ENCODE results near the gene AIPL1. TPM values are rescaled to one million over a fixed set of nuclear protein-coding genes. Genes with fewer than 3 reads are reported as not detected.

Gene AIPL1
- total and polyA plus RNA-seq, 2 donors from 2014 or later = not detected

- H3K27me3 ChIP-seq (ENCODE audit: control insufficient read depth, insufficient read depth, low read length) = no peaks in the 10 kb centered on the region
- FAIRE-seq (no peak), DNase-seq (no peak)
- no peaks in the 10 kb centered on the region for H3K4me1 ChIP-seq (ENCODE audit: control insufficient read depth in 2 of 3, insufficient read depth in 2 of 3, low read depth in 1 of 3, low read length in 3 of 3)
- H3K27ac ChIP-seq (ENCODE audit: low read depth in 2 of 2, low read length in 2 of 2) = no peak overlapping the region
- intact Hi-C loops (cut with DNase I) = no loop called here
- H3K4me3 ChIP-seq (ENCODE audit: low read length in 3 of 3) = no peak overlapping the region
- H3K9ac ChIP-seq (ENCODE audit: low read length in 3 of 3) = no peak overlapping the region
- no peaks in the 10 kb centered on the region for H3K9me3 ChIP-seq (ENCODE audit: control insufficient read depth in 2 of 3, insufficient read depth in 1 of 3, low read length in 3 of 3)
- H3K36me3 ChIP-seq (ENCODE audit: control insufficient read depth in 2 of 3, insufficient read depth in 3 of 3, low read length in 3 of 3) = no peaks in the 10 kb centered on the region
- no peak for TF ChIP-seq CTCF (IDR thresholded peaks at IDR 0.05; ENCODE audit: borderline replicate concordance, extremely low read depth, insufficient read depth)
Observed at GRCh38 chr17:6480303-6480675, 45.4 kb upstream of the AIPL1 start.

GRCh38 chr17:6479622-6480302 is 44.8 kb upstream of the AIPL1 start:
- no peaks in the 10 kb centered on the region for H3K9me3 ChIP-seq (ENCODE audit: control insufficient read depth in 2 of 3, insufficient read depth in 1 of 3, low read length in 3 of 3)
- intact Hi-C loops (cut with DNase I) = loop anchor here (10.0 kb wide), 1 partner anchor 85 kb away; no protein-coding TSS in a partner anchor

GRCh38 chr17:6478486-6478885 is 43.6 kb upstream of the AIPL1 start:
- Histone ChIP-seq H3K4me3 (ENCODE audit: low read length in 3 of 3) (no peak overlapping the region), H3K36me3 (ENCODE audit: control insufficient read depth in 2 of 3, insufficient read depth in 3 of 3, low read length in 3 of 3) (no peaks in the 10 kb centered on the region), H3K4me1 (ENCODE audit: control insufficient read depth in 2 of 3, insufficient read depth in 2 of 3, low read depth in 1 of 3, low read length in 3 of 3) (no peaks in the 10 kb centered on the region), H3K27ac (ENCODE audit: low read depth in 2 of 2, low read length in 2 of 2) (no peak overlapping the region), H3K27me3 (ENCODE audit: control insufficient read depth, insufficient read depth, low read length) (no peaks in the 10 kb centered on the region), H3K9ac (ENCODE audit: low read length in 3 of 3) (no peak overlapping the region), H3K9me3 (ENCODE audit: control insufficient read depth in 2 of 3, insufficient read depth in 1 of 3, low read length in 3 of 3) (no peaks in the 10 kb centered on the region)
- intact Hi-C loops (cut with DNase I) = loop anchor here (10.0 kb wide), 1 partner anchor 86 kb away; no protein-coding TSS in a partner anchor
- FAIRE-seq = no peak
- peak in 1 of 5 donors; percentile 43 for DNase-seq
- TF ChIP-seq CTCF (IDR thresholded peaks at IDR 0.05; ENCODE audit: borderline replicate concordance, extremely low read depth, insufficient read depth) = no peak

More at GRCh38 chr17:6479622-6480302, 44.8 kb upstream of the AIPL1 start:
- TF ChIP-seq CTCF (IDR thresholded peaks at IDR 0.05; ENCODE audit: borderline replicate concordance, extremely low read depth, insufficient read depth) = no peak
- Histone ChIP-seq H3K4me3 (ENCODE audit: low read length in 3 of 3) (no peak overlapping the region), H3K27me3 (ENCODE audit: control insufficient read depth, insufficient read depth, low read length) (no peaks in the 10 kb centered on the region), H3K9ac (ENCODE audit: low read length in 3 of 3) (no peak overlapping the region), H3K36me3 (ENCODE audit: control insufficient read depth in 2 of 3, insufficient read depth in 3 of 3, low read length in 3 of 3) (no peaks in the 10 kb centered on the region), H3K4me1 (ENCODE audit: control insufficient read depth in 2 of 3, insufficient read depth in 2 of 3, low read depth in 1 of 3, low read length in 3 of 3) (no peaks in the 10 kb centered on the region), H3K27ac (ENCODE audit: low read depth in 2 of 2, low read length in 2 of 2) (no peak overlapping the region)
- no peak for FAIRE-seq
- DNase-seq = peak in 1 of 5 donors; percentile 37

Measured in kidney (tissue), 14 donors.